ENCODE data around the gene SH3BGRL2.

Gene SH3BGRL2

GRCh38 chr6:79608334-79609224, 22.6 kb upstream of the SH3BGRL2 start:
- CTCF ChIA-PET = interaction anchor here (0.9 to 2.3 kb wide), 2 partner anchors 15 to 16 kb away, joined by 4 to 8 read pairs; no protein-coding TSS in a partner anchor
- no peak overlapping the region for H3K27ac ChIP-seq (ENCODE audit: extremely low read depth, low read depth, low read length)
- POLR2A ChIA-PET = interaction anchor here (1.3 kb wide), 1 partner anchor 22 kb away, joined by 4 read pairs; the partner anchor contains the start of gene SH3BGRL2
- no peaks in the 10 kb centered on the region for H3K4me1 ChIP-seq (ENCODE audit: control insufficient read depth, insufficient read depth, low read length)
- H3K36me3 ChIP-seq (ENCODE audit: control insufficient read depth in 2 of 2, insufficient read depth in 1 of 2, low read length in 2 of 2) = no peaks in the 10 kb centered on the region
- H3K9me3 ChIP-seq (ENCODE audit: control insufficient read depth, insufficient read depth, low read depth, low read length) = no peaks in the 10 kb centered on the region
- TF ChIP-seq ZNF157 (tag by site-specific recombination; IDR thresholded peaks at IDR 0.05) = no peak
- TF ChIP-seq ZSCAN4 (tag by site-specific recombination; IDR thresholded peaks at IDR 0.05) = no peak
- TF ChIP-seq ZNF138 (tag by site-specific recombination; IDR thresholded peaks at IDR 0.05; ENCODE audit: borderline replicate concordance) = no peak
- TF ChIP-seq ZNF354C (tag by site-specific recombination; IDR thresholded peaks at IDR 0.05; ENCODE audit: borderline replicate concordance, low read depth) = no peak
- TF ChIP-seq FEZF1 (tag by site-specific recombination; IDR thresholded peaks at IDR 0.05) = no peak
- no peak for TF ChIP-seq ZBTB20 (tag by site-specific recombination; IDR thresholded peaks at IDR 0.05)
- TF ChIP-seq ZNF558 (tag by site-specific recombination; IDR thresholded peaks at IDR 0.05) = no peak
- no peak for TF ChIP-seq TRIM28 (IDR thresholded peaks at IDR 0.05; ENCODE audit: borderline replicate concordance, low read length)
- TF ChIP-seq RBAK (tag by site-specific recombination; IDR thresholded peaks at IDR 0.05) = no peak
- no peak for TF ChIP-seq ZNF473 (tag by site-specific recombination; IDR thresholded peaks at IDR 0.05)
- no peak for TF ChIP-seq PRDM6 (tag by site-specific recombination; IDR thresholded peaks at IDR 0.05)
- TF ChIP-seq GLIS1 (tag by site-specific recombination; IDR thresholded peaks at IDR 0.05) = no peak
- H3K4me3 ChIP-seq (ENCODE audit: low read depth, low read length) = no peak overlapping the region

- ChIA-PET CTCF (interaction anchor here (2.3 kb wide), 1 partner anchor 15 kb away, joined by 8 read pairs; no protein-coding TSS in a partner anchor), POLR2A (interaction anchor here (1.3 kb wide), 1 partner anchor 22 kb away, joined by 4 read pairs; the partner anchor contains the start of gene SH3BGRL2)
- H3K4me1 ChIP-seq (ENCODE audit: control insufficient read depth, insufficient read depth, low read length) = no peaks in the 10 kb centered on the region
- H3K27ac ChIP-seq (ENCODE audit: extremely low read depth, low read depth, low read length) = no peak overlapping the region
- no peaks in the 10 kb centered on the region for H3K9me3 ChIP-seq (ENCODE audit: control insufficient read depth, insufficient read depth, low read depth, low read length)
- no peaks in the 10 kb centered on the region for H3K36me3 ChIP-seq (ENCODE audit: control insufficient read depth in 2 of 2, insufficient read depth in 1 of 2, low read length in 2 of 2)
- TF ChIP-seq SP7 (tag by site-specific recombination; IDR thresholded peaks at IDR 0.05) (no peak), ZNF785 (tag by site-specific recombination; IDR thresholded peaks at IDR 0.05) (no peak), PATZ1 (tag by site-specific recombination; IDR thresholded peaks at IDR 0.05) (no peak), BCL11A (tag by site-specific recombination; IDR thresholded peaks at IDR 0.05; ENCODE audit: low read depth) (no peak), ZNF366 (tag by site-specific recombination; conservative IDR thresholded peaks at IDR 0.05) (no peak), ZNF843 (tag by site-specific recombination; IDR thresholded peaks at IDR 0.05) (no peak), ZFP37 (tag by site-specific recombination; IDR thresholded peaks at IDR 0.05) (no peak), ZNF416 (tag by site-specific recombination; IDR thresholded peaks at IDR 0.05) (no peak)
- TF ChIP-seq, protein P1, sequence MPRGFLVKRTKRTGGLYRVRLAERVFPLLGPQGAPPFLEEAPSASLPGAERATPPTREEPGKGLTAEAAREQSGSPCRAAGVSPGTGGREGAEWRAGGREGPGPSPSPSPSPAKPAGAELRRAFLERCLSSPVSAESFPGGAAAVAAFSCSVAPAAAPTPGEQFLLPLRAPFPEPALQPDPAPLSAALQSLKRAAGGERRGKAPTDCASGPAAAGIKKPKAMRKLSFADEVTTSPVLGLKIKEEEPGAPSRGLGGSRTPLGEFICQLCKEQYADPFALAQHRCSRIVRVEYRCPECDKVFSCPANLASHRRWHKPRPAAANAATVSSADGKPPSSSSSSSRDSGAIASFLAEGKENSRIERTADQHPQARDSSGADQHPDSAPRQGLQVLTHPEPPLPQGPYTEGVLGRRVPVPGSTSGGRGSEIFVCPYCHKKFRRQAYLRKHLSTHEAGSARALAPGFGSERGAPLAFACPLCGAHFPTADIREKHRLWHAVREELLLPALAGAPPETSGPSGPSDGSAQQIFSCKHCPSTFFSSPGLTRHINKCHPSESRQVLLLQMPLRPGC (tag by site-specific recombination; IDR thresholded peaks at IDR 0.05) = no peak
- TF ChIP-seq, protein P2, sequence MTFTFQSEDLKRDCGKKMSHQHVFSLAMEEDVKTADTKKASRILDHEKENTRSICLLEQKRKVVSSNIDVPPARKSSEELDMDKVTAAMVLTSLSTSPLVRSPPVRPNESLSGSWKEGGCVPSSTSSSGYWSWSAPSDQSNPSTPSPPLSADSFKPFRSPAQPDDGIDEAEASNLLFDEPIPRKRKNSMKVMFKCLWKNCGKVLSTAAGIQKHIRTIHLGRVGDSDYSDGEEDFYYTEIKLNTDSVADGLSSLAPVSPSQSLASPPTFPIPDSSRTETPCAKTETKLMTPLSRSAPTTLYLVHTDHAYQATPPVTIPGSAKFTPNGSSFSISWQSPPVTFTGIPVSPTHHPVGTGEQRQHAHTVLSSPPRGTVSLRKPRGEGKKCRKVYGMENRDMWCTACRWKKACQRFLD (tag by site-specific recombination; IDR thresholded peaks at IDR 0.05) = no peak
- H3K4me3 ChIP-seq (ENCODE audit: low read depth, low read length) = no peak overlapping the region
Observed at GRCh38 chr6:79609225-79609595, 21.9 kb upstream of the SH3BGRL2 start.
